Breast epithelium (tissue), 4 donors: ENCODE measurements around the gene ITGAE. TPM values are rescaled to one million over a fixed set of nuclear protein-coding genes. Genes with fewer than 3 reads are reported as not detected.

Experiments
- DNase-seq, 2 donors: peaks; one replicate each; pipeline ENCODE4 v3.0.0-alpha.2; 2019; ENCODE audit warnings: low spot score in 2 of 2
- H3K27ac ChIP-seq, 2 donors: fragments of 200-600 bp; sonication (generic) in 1 of 2; one replicate each; pipeline ENCODE4 v1.5.1; 2016 to 2019; ENCODE audit warnings: mild to moderate bottlenecking in 1 of 2
- H3K27me3 ChIP-seq, 2 donors: fragments of 200-600 bp; sonication (generic) in 1 of 2; one replicate each; pipeline versions ENCODE4 v1.5.1 to v1.6.0; 2017 to 2019; ENCODE audit warnings: control low read depth in 1 of 2, mild to moderate bottlenecking in 1 of 2
- H3K36me3 ChIP-seq: fragments of 200-600 bp; one replicate; pipeline ENCODE4 v1.5.1; 2019
- H3K4me1 ChIP-seq, 2 donors: fragments of 200-600 bp; sonication (generic); one replicate each; pipeline ENCODE4 v1.5.1; 2016 to 2019; ENCODE audit warnings: control low read depth in 1 of 2
- H3K4me3 ChIP-seq, 3 donors: fragments of 200-600 bp; sonication (generic); 1 replicate in 2 of 3; 2 replicates in 1 of 3; pipeline ENCODE4 v1.5.1; 2016 to 2019; ENCODE audit warnings: mild to moderate bottlenecking in 3 of 3, moderate library complexity in 2 of 3
- H3K9me3 ChIP-seq, 2 donors: fragments of 200-600 bp; sonication (generic) in 1 of 2; one replicate each; pipeline ENCODE4 v1.5.1; 2016 to 2019; ENCODE audit warnings: control low read depth in 1 of 2
- CTCF ChIP-seq, 3 donors: fragments of 450-650 bp; IDR thresholded peaks; one replicate each; pipeline ENCODE4 v1.5.1; 2016 to 2017; ENCODE audit warnings: antibody characterized with exemption in 3 of 3, mild to moderate bottlenecking in 3 of 3, moderate library complexity in 3 of 3
- POLR2A ChIP-seq: fragments of 450-650 bp; IDR thresholded peaks from one replicate; pipeline ENCODE4 v1.6.1; 2016; ENCODE audit warnings: antibody characterized with exemption, mild to moderate bottlenecking, moderate library complexity
- POLR2AphosphoS5 ChIP-seq, 3 donors: sonication (generic); formaldehyde crosslinking; IDR thresholded peaks; one replicate each; pipeline ENCODE4 v1.6.1; 2017; ENCODE audit warnings: antibody characterized with exemption in 3 of 3
- intact Hi-C: fragments of 100-400 bp; cut with DNase I; formaldehyde crosslinking; loops from one replicate; pipeline ENCODE4 v1.15.1; 2023; ENCODE audit warnings: low total_unique reads
- total RNA-seq, 3 donors: library from RNA; depleted of rRNA; stranded (reverse); fragments of >200 nt; gene quantifications; one replicate each; pipeline ENCODE4 v1.1.0, GENCODE V29; 2016

The ITGAE gene
- total RNA-seq, 3 donors from 2014 or later = 26.5 to 31.2 (median 27.1) TPM

GRCh38 chr17:3689262-3690093, 111.5 kb downstream of the ITGAE start:
- Histone ChIP-seq H3K27ac (no peak overlapping the region), H3K4me1 (no peaks in the 10 kb centered on the region), H3K36me3 (no peaks in the 10 kb centered on the region), H3K4me3 (no peak overlapping the region), H3K27me3 (peaks cover 0 to 55% of the 10 kb centered on the region in 2 donors), H3K9me3 (no peaks in the 10 kb centered on the region)
- TF ChIP-seq POLR2A (no peak), POLR2AphosphoS5 (IDR thresholded peaks at IDR 0.05) (no peak), CTCF (IDR thresholded peaks at IDR 0.05) (no peak)
- intact Hi-C loops = no loop called here
- no peak for DNase-seq

- Histone ChIP-seq H3K27me3 (peaks cover 0 to 58% of the 10 kb centered on the region in 2 donors), H3K9me3 (no peaks in the 10 kb centered on the region), H3K4me1 (no peaks in the 10 kb centered on the region)
These were observed 112.1 kb downstream of the ITGAE start for GRCh38 chr17:3688852-3689261.

GRCh38 chr17:3688027-3688553, 112.9 kb downstream of the ITGAE start:
- Histone ChIP-seq H3K27me3 (peaks cover 0 to 56% of the 10 kb centered on the region in 2 donors), H3K36me3 (no peaks in the 10 kb centered on the region), H3K27ac (no peak overlapping the region), H3K4me1 (no peaks in the 10 kb centered on the region), H3K4me3 (no peak overlapping the region), H3K9me3 (no peaks in the 10 kb centered on the region)
- TF ChIP-seq POLR2A (no peak), CTCF (IDR thresholded peaks at IDR 0.05) (no peak), POLR2AphosphoS5 (IDR thresholded peaks at IDR 0.05) (no peak)
- no peak for DNase-seq
- intact Hi-C loops = no loop called here

More at GRCh38 chr17:3688852-3689261, 112.1 kb downstream of the ITGAE start:
- intact Hi-C loops = no loop called here
- DNase-seq = no peak
- no peak for TF ChIP-seq CTCF (IDR thresholded peaks at IDR 0.05)
- no peak for TF ChIP-seq POLR2A
- no peak for TF ChIP-seq POLR2AphosphoS5 (IDR thresholded peaks at IDR 0.05)
- Histone ChIP-seq H3K4me3 (no peak overlapping the region), H3K27ac (no peak overlapping the region), H3K36me3 (no peaks in the 10 kb centered on the region)

- H3K9me3 ChIP-seq = no peaks in the 10 kb centered on the region
- H3K4me3 ChIP-seq = no peak overlapping the region
- H3K4me1 ChIP-seq = no peaks in the 10 kb centered on the region
- TF ChIP-seq POLR2AphosphoS5 (IDR thresholded peaks at IDR 0.05) (no peak), CTCF (IDR thresholded peaks at IDR 0.05) (no peak), POLR2A (no peak)
- intact Hi-C loops = no loop called here
- H3K27me3 ChIP-seq = peaks cover 0 to 45% of the 10 kb centered on the region in 2 donors
- DNase-seq = no peak
- no peak overlapping the region for H3K27ac ChIP-seq
- no peaks in the 10 kb centered on the region for H3K36me3 ChIP-seq
These were observed 115.8 kb downstream of the ITGAE start for GRCh38 chr17:3685174-3685573.

- H3K9me3 ChIP-seq = no peaks in the 10 kb centered on the region
- intact Hi-C loops = no loop called here
- H3K27me3 ChIP-seq = peaks cover 0 to 34% of the 10 kb centered on the region in 2 donors
- no peak for DNase-seq
- no peaks in the 10 kb centered on the region for H3K36me3 ChIP-seq
- H3K4me1 ChIP-seq = no peaks in the 10 kb centered on the region
- no peak overlapping the region for H3K27ac ChIP-seq
- H3K4me3 ChIP-seq = no peak overlapping the region
- TF ChIP-seq CTCF (IDR thresholded peaks at IDR 0.05) = peak; percentile 26 to 69 (median 62)
- TF ChIP-seq POLR2A = no peak
These were observed 117.9 kb downstream of the ITGAE start for GRCh38 chr17:3683054-3683511.
